Glomerular visceral epithelial cell (primary cell): ENCODE results near the gene LGSN.
A peak's percentile ranks its signal among the peaks of the same experiment; 100 is the strongest.
"Not testable (repeated sequence)": the region's sequence is repeated elsewhere in the genome, so short reads cannot be mapped to it uniquely, and the experiment has no call there.

Source experiments
- DNase-seq: peaks from one replicate; pipeline ENCODE4 v3.0.0-alpha.2; 2016; ENCODE audit errors: extremely low spot score

Gene LGSN

GRCh38 chr6:63306420-63306819 is 13.4 kb downstream of the LGSN start:
- no peak for DNase-seq

DNA sequence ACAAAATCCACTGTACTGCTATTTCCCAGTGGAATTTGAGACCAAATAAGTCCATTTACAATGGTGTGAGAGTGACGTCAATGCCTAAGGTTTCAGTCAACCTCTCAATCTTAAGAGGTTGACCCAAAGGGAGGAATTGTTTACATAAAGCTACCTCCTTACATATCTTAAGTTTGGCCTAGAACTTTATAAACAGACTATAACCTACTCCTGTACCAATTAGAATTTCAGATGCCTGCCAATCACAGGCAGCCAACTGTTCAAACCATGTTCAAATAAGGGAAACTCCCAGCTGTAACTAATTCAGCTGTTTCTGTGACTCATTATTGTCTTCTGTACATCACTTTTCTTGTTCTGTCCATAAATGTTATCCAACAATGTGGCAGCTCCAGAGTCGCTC is 14.5 kb downstream of the LGSN start:
- no peak for DNase-seq

DNA sequence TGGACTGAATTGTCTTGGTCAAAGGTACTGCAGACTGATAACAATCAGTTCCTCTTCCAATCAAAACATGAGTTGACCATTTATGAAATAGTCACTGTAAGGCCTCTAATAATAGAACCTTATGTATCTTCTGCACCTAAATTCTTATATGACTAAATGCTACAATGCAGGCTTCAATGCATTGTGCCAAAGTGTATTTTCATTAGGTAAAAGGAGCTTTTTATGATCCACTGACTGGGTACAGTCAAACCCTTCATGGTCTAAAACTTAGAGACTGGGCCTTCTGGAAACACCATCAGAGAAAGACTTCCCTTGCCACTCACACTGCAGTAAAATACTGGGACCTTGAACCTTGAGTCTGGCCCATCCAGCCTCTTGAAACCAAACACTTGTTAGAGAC is 16.3 kb downstream of the LGSN start:
- DNase-seq: no peak

- DNase-seq: no peak
Observed at GRCh38 chr6:63299667-63300066, 20.1 kb downstream of the LGSN start.

GRCh38 chr6:63295553-63296194 is 24.1 kb downstream of the LGSN start:
- DNase-seq: no peak

DNA sequence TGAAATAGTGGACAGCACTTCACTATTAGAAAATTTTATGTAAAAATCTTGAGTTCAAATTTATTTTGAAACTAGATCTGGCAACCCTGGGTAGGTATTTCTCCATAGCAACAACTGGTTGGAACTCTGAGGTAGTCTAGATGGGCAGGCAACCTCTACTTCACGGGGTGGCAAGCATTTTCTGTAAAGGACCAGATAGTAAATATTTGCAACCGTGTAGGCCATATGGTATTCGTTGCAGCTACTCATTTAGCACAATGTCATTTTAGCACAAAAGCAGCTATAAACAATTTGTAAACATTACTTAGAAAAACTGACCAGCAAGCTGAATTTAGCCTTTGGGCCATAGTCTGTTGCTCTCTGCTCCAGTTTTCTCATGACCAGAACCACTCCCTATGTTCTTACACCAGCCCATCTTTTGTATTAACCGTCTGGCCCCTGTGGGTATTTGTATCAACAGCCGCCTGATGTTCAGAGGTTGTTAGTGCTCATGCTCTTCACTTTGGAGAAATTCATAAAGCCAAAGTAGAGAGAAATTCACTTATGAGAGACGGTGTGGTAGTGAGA is 29.2 kb downstream of the LGSN start:
- DNase-seq: no peak

DNA sequence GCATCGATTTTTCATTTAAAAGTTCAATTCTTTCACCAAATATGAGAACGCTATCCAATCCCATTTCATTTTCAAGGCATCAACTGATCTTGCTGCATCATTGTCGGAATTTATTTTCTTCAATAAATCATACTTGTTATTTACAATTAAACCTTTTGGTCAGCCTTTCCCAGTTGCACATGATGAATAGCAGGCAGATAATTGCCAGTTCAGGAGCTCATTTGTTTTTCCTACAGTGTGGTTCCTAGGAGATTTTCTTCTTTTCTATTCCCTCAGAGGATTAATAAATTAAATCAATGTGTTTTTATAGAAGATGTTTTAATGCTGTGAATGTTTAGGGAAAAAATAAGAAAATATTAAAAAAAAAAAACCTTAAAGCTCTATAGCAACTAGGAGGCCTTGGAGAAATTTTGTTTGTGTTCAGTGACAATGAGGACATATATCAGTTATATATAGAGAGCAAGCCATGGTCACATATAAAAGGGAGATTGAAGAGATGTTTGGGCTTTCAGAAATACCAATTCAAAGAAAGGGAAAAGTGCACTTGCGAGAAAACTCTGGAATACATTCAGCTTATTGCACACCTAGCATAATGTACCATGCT is 30.4 kb downstream of the LGSN start:
- no peak for DNase-seq

DNA sequence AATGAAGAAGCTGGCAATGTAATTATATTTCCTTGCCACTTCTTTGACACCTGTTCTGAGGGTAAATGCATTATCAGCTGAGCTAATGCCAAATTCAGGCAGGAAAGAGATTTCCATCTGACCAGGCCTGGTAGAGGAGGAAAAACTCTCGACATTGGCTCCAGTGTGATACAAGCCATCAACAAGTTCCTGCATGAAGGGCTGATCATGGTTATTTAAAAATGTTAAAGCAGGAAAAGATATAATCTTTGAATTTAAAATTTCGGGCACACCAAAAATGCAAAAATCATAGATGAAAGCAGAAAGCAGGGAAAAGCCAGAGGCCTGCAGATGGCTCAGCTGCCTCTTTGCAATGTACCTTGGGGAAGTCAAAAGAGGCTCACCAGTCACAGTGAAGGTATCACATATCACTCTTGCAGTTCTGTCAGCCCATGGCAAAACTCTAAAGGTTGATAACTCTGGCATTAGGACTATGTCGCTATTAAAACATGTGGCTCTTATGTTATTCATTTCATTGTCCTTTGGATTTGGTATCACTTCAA is 39.1 kb downstream of the LGSN start:
- DNase-seq: no peak

GRCh38 chr6:63278916-63279315 is 40.9 kb downstream of the LGSN start:
- DNase-seq: no peak

DNA sequence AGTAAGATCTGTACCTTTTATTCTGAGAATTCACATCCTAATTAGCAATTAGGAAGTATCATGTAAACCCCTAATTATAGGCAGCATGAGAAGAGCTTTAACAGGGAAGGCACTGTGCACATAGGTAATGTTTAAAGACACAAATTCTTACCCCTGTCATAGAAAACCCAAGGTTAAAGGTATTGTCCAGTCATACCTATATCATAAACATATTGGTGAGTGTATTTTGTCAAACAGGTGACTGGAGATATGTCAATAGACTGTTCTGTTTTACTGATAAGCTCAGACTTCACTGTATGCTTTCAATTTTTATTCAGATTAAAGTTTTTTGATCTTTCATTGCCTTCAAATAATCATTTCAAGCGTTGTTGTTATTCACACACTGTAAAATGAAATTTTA is 43.8 kb downstream of the LGSN start:
- DNase-seq: no peak

DNA sequence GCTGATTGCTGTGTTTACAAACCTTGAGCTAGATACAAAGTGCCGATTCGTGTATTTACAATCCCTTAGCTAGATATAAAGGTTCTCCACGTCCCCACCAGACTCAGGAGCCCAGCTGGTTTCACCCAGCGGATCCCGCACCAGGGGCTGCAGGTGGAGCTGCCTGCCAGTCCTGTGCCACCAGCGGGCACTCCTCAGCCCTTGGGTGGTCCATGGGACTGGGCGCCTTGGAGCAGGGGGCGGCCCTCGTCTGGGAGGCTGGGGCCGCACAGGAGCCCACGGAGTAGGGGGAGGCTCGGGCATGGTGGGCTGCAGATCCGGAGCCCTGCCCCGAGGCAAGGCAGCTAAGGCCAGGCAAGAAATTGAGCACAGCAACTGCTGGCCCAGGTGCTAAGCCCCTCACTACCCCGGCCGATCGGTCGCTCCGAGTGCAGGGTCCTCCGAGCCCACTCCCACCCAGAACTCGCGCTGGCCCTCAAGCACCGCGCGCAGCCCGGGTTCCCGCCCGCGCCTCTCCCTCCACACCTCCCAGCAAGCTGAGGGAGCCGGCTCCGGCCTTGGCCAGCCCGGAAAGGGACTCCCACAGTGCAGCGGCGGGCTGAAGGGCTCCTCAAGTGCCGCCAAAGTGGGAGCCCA is 44.9 kb downstream of the LGSN start:
- not testable (repeated sequence) for DNase-seq

DNA sequence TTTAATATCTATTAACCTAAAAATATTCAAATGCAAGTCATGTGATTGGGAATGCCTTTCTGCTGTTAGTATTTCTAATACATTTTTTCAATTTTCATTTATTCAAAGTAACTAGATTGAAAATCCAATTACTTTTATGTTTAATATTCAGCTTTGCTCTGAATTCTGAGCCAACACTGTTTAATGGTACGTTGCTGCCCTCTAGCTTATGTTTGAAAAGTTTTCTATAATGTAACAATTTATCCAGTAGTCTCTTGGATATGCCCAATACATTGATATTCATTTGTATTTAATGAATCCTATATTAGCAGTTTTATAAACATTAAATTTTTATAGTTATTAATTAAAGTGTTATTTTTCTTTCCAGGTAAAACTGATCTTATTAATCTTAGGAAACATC is 47.4 kb downstream of the LGSN start:
- DNase-seq: peak; percentile 38

- DNase-seq: no peak
Observed at GRCh38 chr6:63269470-63269869, 50.3 kb downstream of the LGSN start.

GRCh38 chr6:63268574-63268973 is 51.2 kb downstream of the LGSN start:
- no peak for DNase-seq

DNA sequence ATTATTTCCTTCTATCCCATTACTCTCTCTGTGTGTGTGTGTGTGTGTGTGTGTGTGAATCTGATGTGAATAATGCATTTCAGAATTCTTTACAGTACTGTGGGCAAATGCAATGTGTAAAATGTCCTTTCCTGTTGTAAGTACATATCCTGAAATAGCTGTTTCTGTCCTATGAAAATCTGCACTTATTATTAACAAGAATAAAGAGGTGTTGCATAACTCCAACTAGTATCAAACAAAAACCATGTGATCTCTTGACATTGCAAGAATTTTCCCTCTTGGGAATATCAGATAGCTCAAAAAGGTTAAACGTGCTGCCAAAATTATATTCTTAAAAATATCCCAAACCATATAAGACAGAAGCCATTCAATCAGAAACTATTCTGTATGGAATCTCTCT is 52.0 kb downstream of the LGSN start:
- DNase-seq: no peak

DNA sequence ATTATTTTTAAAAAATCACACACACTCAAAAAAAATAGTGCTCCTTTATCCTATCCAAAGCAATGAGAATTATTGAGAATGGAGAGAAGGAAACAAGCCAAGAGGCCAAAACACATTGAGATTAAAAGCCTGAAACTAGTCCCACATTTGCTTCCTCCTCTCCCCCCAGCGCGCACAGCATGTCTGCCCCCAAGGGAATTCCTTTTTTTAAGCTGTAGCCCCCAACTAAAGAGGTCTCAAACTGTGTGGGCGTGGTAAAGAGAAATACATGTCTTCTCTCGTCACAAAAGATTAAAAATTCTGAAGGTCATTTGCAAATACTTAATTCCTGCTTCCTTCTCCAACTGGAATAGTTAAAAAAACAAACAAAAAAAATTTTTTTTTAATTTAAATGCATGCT is 52.7 kb downstream of the LGSN start:
- no peak for DNase-seq

DNA sequence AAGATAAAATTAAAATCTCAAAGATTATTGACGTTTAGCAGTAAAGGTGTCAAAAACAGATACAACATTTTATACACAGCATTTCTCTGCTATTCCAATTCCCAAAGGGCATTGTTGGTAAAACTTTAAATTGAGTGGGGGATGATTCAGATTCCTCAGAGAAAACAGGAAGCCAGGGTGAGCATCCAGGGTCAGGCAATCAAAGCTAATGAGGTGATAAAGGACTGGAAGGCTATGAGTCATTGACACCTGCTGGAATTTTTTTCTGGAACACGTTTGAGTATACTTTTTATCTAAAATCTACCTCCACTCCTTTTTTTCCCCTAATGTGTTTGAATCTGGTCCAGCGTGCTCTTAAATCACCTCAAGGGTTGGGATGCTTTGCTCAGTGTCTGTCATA is 56.3 kb downstream of the LGSN start:
- DNase-seq: peak; percentile 28

- DNase-seq: no peak
Observed at GRCh38 chr6:63261820-63262219, 58.0 kb downstream of the LGSN start.

DNA sequence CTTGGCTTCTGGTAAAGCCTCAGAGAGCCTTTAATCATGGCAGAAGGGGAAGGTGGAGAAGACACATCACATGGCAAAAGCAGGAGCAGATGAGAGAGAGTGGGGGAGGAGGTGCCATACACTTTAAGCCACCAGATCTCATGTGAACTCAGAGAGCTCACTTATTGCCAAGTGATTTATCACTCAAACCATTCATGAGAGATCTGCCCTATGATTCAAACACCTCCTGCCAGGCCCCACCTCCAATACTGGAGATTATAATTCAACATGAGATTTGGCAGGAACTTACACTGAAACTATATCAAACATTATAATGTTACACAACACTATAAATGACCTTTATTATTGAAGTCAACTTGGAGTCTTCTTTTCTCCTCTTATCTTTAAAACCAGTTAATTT is 60.6 kb downstream of the LGSN start:
- DNase-seq: no peak

DNA sequence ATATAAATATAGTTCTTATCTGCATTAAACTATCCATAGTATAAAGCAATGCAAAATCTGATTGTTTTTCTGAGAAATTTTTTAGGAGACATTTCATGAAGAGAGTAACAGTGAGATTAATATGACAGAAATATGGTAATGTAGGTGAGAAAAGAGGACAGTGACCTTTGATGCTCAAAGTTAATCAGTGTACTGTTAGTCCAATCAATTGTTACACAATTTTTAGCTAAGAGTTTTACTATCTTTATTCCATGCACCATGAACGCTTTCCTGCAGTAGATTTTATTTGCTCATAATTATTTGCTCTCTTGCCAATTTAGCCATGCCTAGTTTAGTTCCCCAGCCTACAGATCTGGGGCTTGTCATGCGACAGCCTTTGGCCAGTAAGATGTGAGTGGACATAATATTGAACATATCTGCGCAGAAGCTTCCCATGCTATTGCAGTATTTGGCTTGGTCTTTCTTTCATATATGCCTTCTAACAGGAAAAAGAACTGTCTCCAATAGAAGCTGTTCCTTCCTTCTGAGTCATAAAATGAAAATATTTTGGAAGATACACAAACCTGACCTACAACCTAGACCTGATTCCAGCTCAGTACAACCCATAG is 69.8 kb downstream of the LGSN start:
- no peak for DNase-seq

DNA sequence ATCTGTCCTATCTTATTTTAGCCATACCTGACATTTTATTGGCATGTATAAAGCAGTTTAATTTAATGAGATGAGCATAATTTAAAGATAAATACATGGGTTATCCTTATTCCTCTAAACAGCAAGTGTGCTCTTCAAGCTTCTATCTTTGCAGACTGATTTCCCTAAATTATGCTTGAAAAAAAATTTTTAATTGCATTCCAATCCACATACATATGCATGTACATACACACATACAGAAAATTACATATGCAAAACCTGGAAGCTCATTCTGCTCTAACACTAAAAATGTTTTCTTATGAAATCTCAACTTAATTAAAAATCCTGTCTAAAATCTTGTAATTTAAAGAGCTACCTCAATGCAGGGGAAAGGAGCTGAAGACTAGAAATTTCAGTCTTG is 73.2 kb downstream of the LGSN start:
- no peak for DNase-seq

GRCh38 chr6:63245909-63246308 is 73.9 kb downstream of the LGSN start:
- no peak for DNase-seq

- no peak for DNase-seq
Observed at GRCh38 chr6:63245420-63245819, 74.4 kb downstream of the LGSN start.
